Measurements from ENCODE around the gene HCK.

Gene HCK

GRCh38 chr20:32069711-32070110 lies 17.7 kb downstream of the HCK start:
- no peak for DNase-seq (ENCODE audit: extremely low read depth, low read depth)
- no peak overlapping the region for H3K4me3 ChIP-seq (replicated peaks; ENCODE audit: low read depth, low read length)
- TF ChIP-seq CTCF (IDR thresholded peaks at IDR 0.05; ENCODE audit: low read depth, low read length, missing control alignments), result no peak

DNA sequence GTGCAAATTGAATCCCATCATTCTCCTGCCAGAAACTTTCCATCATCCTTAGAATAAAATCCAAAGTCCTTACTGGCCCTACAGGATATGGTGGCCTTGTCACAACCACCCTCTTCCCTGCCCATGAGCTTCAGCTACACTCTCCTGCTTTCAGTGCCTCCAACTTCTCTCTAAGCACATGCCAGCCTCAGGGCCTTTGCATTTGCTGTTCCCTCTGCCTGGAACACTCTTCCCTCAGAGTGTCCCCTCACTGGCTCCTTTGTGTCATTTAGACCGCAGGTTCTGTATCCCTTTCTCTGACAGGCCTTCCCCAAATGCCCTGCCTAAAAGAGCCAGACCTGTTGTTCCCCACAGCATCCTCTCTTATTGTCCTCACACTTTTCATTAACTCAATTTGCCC lies 18.2 kb downstream of the HCK start:
- no peak overlapping the region for H3K4me3 ChIP-seq (replicated peaks; ENCODE audit: low read depth, low read length)
- DNase-seq (ENCODE audit: extremely low read depth, low read depth), result no peak
- TF ChIP-seq CTCF (IDR thresholded peaks at IDR 0.05; ENCODE audit: low read depth, low read length, missing control alignments), result no peak

- H3K4me3 ChIP-seq (replicated peaks; ENCODE audit: low read depth, low read length), result no peak overlapping the region
- no peak for DNase-seq (ENCODE audit: extremely low read depth, low read depth)
These were observed 18.7 kb downstream of the HCK start for GRCh38 chr20:32070690-32071213.

GRCh38 chr20:32071395-32072167 lies 19.5 kb downstream of the HCK start:
- TF ChIP-seq CTCF (IDR thresholded peaks at IDR 0.05; ENCODE audit: low read depth, low read length, missing control alignments), result no peak
- no peak for DNase-seq (ENCODE audit: extremely low read depth, low read depth)
- H3K4me3 ChIP-seq (replicated peaks; ENCODE audit: low read depth, low read length), result no peak overlapping the region

More at GRCh38 chr20:32070690-32071213, 18.7 kb downstream of the HCK start:
- TF ChIP-seq CTCF (IDR thresholded peaks at IDR 0.05; ENCODE audit: low read depth, low read length, missing control alignments), result no peak

DNA sequence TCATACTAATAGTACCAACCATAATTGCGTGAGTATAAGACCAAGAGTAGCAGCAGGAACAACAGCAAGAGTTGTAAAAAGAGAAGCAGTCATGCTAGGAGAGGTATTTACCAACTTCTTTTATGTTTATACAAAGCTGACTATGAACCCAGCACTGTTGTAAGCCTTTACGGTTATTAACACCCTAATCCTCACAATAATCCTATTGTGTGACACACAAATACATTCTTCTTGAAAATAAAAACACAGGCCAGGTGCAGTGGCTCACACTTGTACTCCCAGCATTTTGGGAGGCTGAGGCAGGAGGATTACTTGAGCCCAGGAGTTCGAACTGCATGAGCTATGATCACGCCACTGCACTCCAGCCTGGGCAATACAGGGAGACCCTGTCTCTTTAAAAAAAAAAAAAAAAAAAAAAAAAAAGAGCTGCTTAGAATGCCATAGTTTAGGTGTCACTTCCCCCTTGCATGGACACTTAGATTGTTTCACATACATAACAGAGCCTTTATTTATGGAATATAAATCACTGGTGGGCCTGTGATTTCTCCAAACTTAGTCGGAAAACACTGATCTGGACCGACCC lies 20.2 kb downstream of the HCK start:
- no peak overlapping the region for H3K4me3 ChIP-seq (replicated peaks; ENCODE audit: low read depth, low read length)
- no peak for DNase-seq (ENCODE audit: extremely low read depth, low read depth)
- no peak for TF ChIP-seq CTCF (IDR thresholded peaks at IDR 0.05; ENCODE audit: low read depth, low read length, missing control alignments)

- DNase-seq (ENCODE audit: extremely low read depth, low read depth), result no peak
- H3K4me3 ChIP-seq (replicated peaks; ENCODE audit: low read depth, low read length), result no peak overlapping the region
- TF ChIP-seq CTCF (IDR thresholded peaks at IDR 0.05; ENCODE audit: low read depth, low read length, missing control alignments), result no peak
These were observed 23.5 kb downstream of the HCK start for GRCh38 chr20:32075534-32075933.
